ENCODE measurements around the gene CAMKK2. TPM values are rescaled to one million over a fixed set of nuclear protein-coding genes. Genes with fewer than 3 reads are reported as not detected.

The CAMKK2 gene
- total RNA-seq, 4 donors from 2014 or later = 26.0 to 40.3 (median 30.3) TPM

- no peaks in the 10 kb centered on the region for H3K27me3 ChIP-seq
- peaks cover 0 to 51% (median 16%) of the 10 kb centered on the region in 3 donors for H3K4me1 ChIP-seq
- no peak for TF ChIP-seq EP300 (IDR thresholded peaks at IDR 0.05)
- no peak for TF ChIP-seq POLR2A (IDR thresholded peaks at IDR 0.05)
- TF ChIP-seq, protein P1, sequence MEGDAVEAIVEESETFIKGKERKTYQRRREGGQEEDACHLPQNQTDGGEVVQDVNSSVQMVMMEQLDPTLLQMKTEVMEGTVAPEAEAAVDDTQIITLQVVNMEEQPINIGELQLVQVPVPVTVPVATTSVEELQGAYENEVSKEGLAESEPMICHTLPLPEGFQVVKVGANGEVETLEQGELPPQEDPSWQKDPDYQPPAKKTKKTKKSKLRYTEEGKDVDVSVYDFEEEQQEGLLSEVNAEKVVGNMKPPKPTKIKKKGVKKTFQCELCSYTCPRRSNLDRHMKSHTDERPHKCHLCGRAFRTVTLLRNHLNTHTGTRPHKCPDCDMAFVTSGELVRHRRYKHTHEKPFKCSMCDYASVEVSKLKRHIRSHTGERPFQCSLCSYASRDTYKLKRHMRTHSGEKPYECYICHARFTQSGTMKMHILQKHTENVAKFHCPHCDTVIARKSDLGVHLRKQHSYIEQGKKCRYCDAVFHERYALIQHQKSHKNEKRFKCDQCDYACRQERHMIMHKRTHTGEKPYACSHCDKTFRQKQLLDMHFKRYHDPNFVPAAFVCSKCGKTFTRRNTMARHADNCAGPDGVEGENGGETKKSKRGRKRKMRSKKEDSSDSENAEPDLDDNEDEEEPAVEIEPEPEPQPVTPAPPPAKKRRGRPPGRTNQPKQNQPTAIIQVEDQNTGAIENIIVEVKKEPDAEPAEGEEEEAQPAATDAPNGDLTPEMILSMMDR (IDR thresholded peaks at IDR 0.05) = no peak
- no peak for TF ChIP-seq POLR2AphosphoS5 (IDR thresholded peaks at IDR 0.05)
- H3K9me3 ChIP-seq = no peaks in the 10 kb centered on the region
- no peak overlapping the region for H3K4me3 ChIP-seq
- ATAC-seq = no peak
- no peak overlapping the region for H3K27ac ChIP-seq
- WGBS, 2 donors (ENCODE audit: low coverage in 1 of 2) = 53 to 86% methylated on average over 1 to 4 of the region's 10 CpGs
- peaks cover 0 to 26% of the 10 kb centered on the region in 2 donors for H3K36me3 ChIP-seq
Measured at GRCh38 chr12:121294151-121294889, 2.2 kb downstream of the CAMKK2 start.

DNA sequence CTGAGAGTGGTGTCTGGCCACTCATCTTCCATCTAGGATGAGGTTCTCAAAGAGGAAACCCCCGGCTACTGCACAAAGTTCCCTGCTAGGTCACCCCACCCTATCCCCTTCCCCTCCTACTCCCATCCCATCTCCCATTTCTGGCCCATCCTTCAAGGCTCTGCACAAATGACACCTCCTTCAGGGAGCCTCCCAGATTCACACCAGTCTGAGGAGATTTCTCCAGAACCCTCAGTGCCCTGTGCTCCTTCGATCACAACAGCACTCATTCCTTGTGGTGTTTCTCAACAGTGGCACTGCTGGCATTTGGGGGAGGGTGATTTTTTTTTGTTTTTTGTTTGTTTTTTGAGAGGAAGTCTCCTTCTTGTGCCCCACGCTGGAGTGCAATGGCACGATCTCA lies 2.9 kb downstream of the CAMKK2 start:
- H3K4me1 ChIP-seq = peaks cover 0 to 58% (median 17%) of the 10 kb centered on the region in 3 donors
- H3K27me3 ChIP-seq = no peaks in the 10 kb centered on the region
- WGBS, 2 donors (ENCODE audit: low coverage in 1 of 2) = 85 to 100% methylated on average over 1 to 2 of the region's 4 CpGs
- no peak for ATAC-seq
- H3K36me3 ChIP-seq = peaks cover 0 to 26% of the 10 kb centered on the region in 2 donors
- H3K27ac ChIP-seq = no peak overlapping the region
- no peak for TF ChIP-seq POLR2A (IDR thresholded peaks at IDR 0.05)
- no peak for TF ChIP-seq EP300 (IDR thresholded peaks at IDR 0.05)
- TF ChIP-seq, protein P1 (IDR thresholded peaks at IDR 0.05) = no peak
- TF ChIP-seq POLR2AphosphoS5 (IDR thresholded peaks at IDR 0.05) = no peak
- H3K4me3 ChIP-seq = no peak overlapping the region
- no peaks in the 10 kb centered on the region for H3K9me3 ChIP-seq

DNA sequence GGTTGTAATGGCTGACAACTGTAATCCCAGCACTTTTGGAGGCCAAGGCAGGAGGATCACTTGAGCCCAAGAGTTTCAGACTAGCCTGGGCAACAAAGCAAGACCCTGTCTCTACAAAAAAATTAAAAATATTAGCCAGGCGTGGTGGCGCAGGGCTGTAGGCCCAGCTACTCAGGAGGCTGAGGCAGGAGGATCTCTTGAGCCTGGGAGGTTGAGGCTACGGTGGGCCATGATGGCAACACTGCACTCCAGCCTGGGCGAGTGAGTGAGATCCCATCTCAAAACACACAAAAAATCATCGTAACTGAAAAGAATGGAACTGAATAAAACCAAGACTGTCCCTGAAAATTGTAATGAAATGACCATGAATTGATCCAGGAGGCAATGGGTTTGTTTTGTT lies 6.1 kb downstream of the CAMKK2 start:
- 97 to 100% methylated on average over 4 to 5 of the region's 5 CpGs for WGBS, 2 donors (ENCODE audit: low coverage in 1 of 2)
- ATAC-seq = no peak
- TF ChIP-seq POLR2A (IDR thresholded peaks at IDR 0.05) (no peak), EP300 (IDR thresholded peaks at IDR 0.05) (no peak), POLR2AphosphoS5 (IDR thresholded peaks at IDR 0.05) (no peak)
- TF ChIP-seq, protein P1 (IDR thresholded peaks at IDR 0.05) = no peak
- Histone ChIP-seq H3K9me3 (no peaks in the 10 kb centered on the region), H3K27ac (peak overlapping the region in 1 of 4 donors; percentile 46), H3K4me3 (no peak overlapping the region), H3K27me3 (no peaks in the 10 kb centered on the region), H3K36me3 (peaks cover 0 to 26% of the 10 kb centered on the region in 2 donors), H3K4me1 (peaks cover 0 to 60% (median 17%) of the 10 kb centered on the region in 3 donors)

- Histone ChIP-seq H3K9me3 (no peaks in the 10 kb centered on the region), H3K27me3 (no peaks in the 10 kb centered on the region), H3K4me1 (peaks cover 0 to 60% (median 12%) of the 10 kb centered on the region in 3 donors), H3K27ac (peak overlapping the region in 2 of 4 donors; percentile 5 to 46), H3K36me3 (peaks cover 0 to 26% of the 10 kb centered on the region in 2 donors), H3K4me3 (no peak overlapping the region)
- no peak for TF ChIP-seq POLR2AphosphoS5 (IDR thresholded peaks at IDR 0.05)
- no peak for TF ChIP-seq EP300 (IDR thresholded peaks at IDR 0.05)
- TF ChIP-seq, protein P1 (IDR thresholded peaks at IDR 0.05) = no peak
- TF ChIP-seq POLR2A (IDR thresholded peaks at IDR 0.05) = no peak
- WGBS, 2 donors (ENCODE audit: low coverage in 1 of 2) = 47 to 86% methylated on average over 3 to 6 of the region's 7 CpGs
- ATAC-seq = no peak
Measured at GRCh38 chr12:121289962-121290361, 6.5 kb downstream of the CAMKK2 start.

- ATAC-seq = peak; percentile 45
- TF ChIP-seq, protein P1 (IDR thresholded peaks at IDR 0.05) = no peak
- TF ChIP-seq POLR2AphosphoS5 (IDR thresholded peaks at IDR 0.05) = peak; percentile 5
- peak overlapping the region in 3 of 4 donors; percentile 46 to 69 (median 53) for H3K27ac ChIP-seq
- H3K27me3 ChIP-seq = no peaks in the 10 kb centered on the region
- peak overlapping the region in 1 of 2 donors; percentile 5 for H3K4me3 ChIP-seq
- 6 to 19% methylated on average over 3 to 9 of the region's 9 CpGs for WGBS, 2 donors (ENCODE audit: low coverage in 1 of 2)
- H3K4me1 ChIP-seq = peaks cover 0 to 60% (median 7%) of the 10 kb centered on the region in 3 donors
- H3K9me3 ChIP-seq = no peaks in the 10 kb centered on the region
- H3K36me3 ChIP-seq = peaks cover 0 to 26% of the 10 kb centered on the region in 2 donors
Measured at GRCh38 chr12:121288986-121289385, 7.5 kb downstream of the CAMKK2 start.
